HCT116 (cell line): ENCODE data around the gene KRTAP12-3.

Experiments
- CEBPB ChIP-seq: IDR thresholded peaks from 2 replicates; pipeline ENCODE4 v1.6.1; 2012; ENCODE audit warnings: low read depth
- CTCF ChIP-seq, 3 experiments: fragments of 200-600 bp in 1 of 3; sonication (generic) in 1 of 3; IDR thresholded peaks in 2 of 3; conservative IDR thresholded peaks in 1 of 3; 2 replicates each; pipeline ENCODE4 v1.5.1; 2012 to 2017; ENCODE audit warnings: low read depth in 2 of 3, low read length in 2 of 3, antibody characterized with exemption in 1 of 3, borderline replicate concordance in 1 of 3, control low read depth in 1 of 3, mild to moderate bottlenecking in 1 of 3, mixed read lengths in 1 of 3, mixed run types in 1 of 3, moderate library complexity in 1 of 3; ENCODE audit not compliant: insufficient read depth in 1 of 3
- EZH2 ChIP-seq: fragments of 200-600 bp; sonication (generic); IDR thresholded peaks from 2 replicates; pipeline ENCODE4 v1.6.1; 2017; ENCODE audit warnings: antibody characterized with exemption, mixed run types
- RAD21 ChIP-seq: IDR thresholded peaks from 2 replicates; pipeline ENCODE4 v1.6.1; 2012; ENCODE audit warnings: low read depth, mild to moderate bottlenecking
- ZFX ChIP-seq: fragments of 450-650 bp; IDR thresholded peaks from 2 replicates; pipeline ENCODE4 v1.6.1; 2017
- ZNF274 ChIP-seq: fragments of 200-500 bp; sonication (Bioruptor generic); IDR thresholded peaks from 2 replicates; pipeline ENCODE4 v1.6.1; 2014; ENCODE audit warnings: mild to moderate bottlenecking, low read depth, low read length, inconsistent platforms

GRCh38 chr21:44696572-44696971, 38.8 kb downstream of the KRTAP12-3 start:
- TF ChIP-seq CTCF (IDR thresholded peaks at IDR 0.05 in 2 of 3, conservative IDR thresholded peaks at IDR 0.05 in 1 of 3; ENCODE audit: borderline replicate concordance in 1 of 3, insufficient read depth in 1 of 3, low read depth in 2 of 3, low read length in 2 of 3): no peak
- no peak for TF ChIP-seq ZFX
- no peak for TF ChIP-seq RAD21
- TF ChIP-seq ZNF274: no peak
- no peak for TF ChIP-seq EZH2
- no peak for TF ChIP-seq CEBPB
